B cell (primary cell): ENCODE data around the gene SRRM4. TPM values are rescaled to one million over a fixed set of nuclear protein-coding genes. Genes with fewer than 3 reads are reported as not detected.

ENCODE experiments used
- ATAC-seq: fragments of 200-7000 bp; cut with Tn5 transposase; one replicate; pipeline ENCODE4 v1.10.0; 2021; ENCODE audit warnings: low read depth, mild to moderate bottlenecking, moderate number of reproducible peaks, moderate library complexity
- CTCF ChIA-PET: fragments of 350-600 bp; sonication (Branson Sonifier 250); formaldehyde crosslinking; loops from one replicate; lab custom pipeline; 2021; ENCODE audit warnings: antibody characterized with exemption, inconsistent platforms; lab: Charles Lee
- POLR2A ChIA-PET: fragments of 350-600 bp; sonication (Branson Sonifier 250); formaldehyde crosslinking; loops from one replicate; lab custom pipeline; 2021; ENCODE audit warnings: antibody characterized with exemption; lab: Charles Lee
- DNase-seq: peaks from one replicate; pipeline ENCODE4 v3.0.0; 2013
- H2AFZ ChIP-seq: 2 replicates; pipeline ENCODE4 v1.6.1; 2012; ENCODE audit warnings: mild to moderate bottlenecking, low read depth, low read length; ENCODE audit not compliant: insufficient read depth, poor library complexity, severe bottlenecking
- H3K27ac ChIP-seq, 2 donors: 1 replicate in 1 of 2; 2 replicates in 1 of 2; pipeline ENCODE4 v1.5.1; 2012 to 2013; ENCODE audit warnings: low read length in 2 of 2, mild to moderate bottlenecking in 2 of 2, moderate library complexity in 1 of 2
- H3K27me3 ChIP-seq, 4 experiments: fragments of 200-600 bp in 1 of 4; sonication (generic) in 1 of 4; replicated peaks in 1 of 4; 1 replicate in 2 of 4; 2 replicates in 2 of 4; pipeline versions ENCODE4 v1.6.1 to v1.7.0; 2013 to 2016; ENCODE audit warnings: low read length in 3 of 4, mild to moderate bottlenecking in 2 of 4, mixed read lengths in 1 of 4, moderate library complexity in 1 of 4; ENCODE audit not compliant: insufficient read depth in 4 of 4, control insufficient read depth in 3 of 4; ENCODE audit errors: control extremely low read depth in 1 of 4
- H3K36me3 ChIP-seq, 2 experiments: replicated peaks in 1 of 2; 1 replicate in 1 of 2; 2 replicates in 1 of 2; pipeline versions ENCODE4 v1.6.1 to v1.7.1; 2013; ENCODE audit warnings: low read length in 1 of 2; ENCODE audit not compliant: insufficient read depth in 2 of 2, control insufficient read depth in 1 of 2; ENCODE audit errors: control extremely low read depth in 1 of 2, extremely low read depth in 1 of 2
- H3K4me1 ChIP-seq, 2 donors: fragments of 200-600 bp in 1 of 2; sonication (generic) in 1 of 2; 1 replicate in 1 of 2; 2 replicates in 1 of 2; pipeline versions ENCODE4 v1.5.1 to v1.6.1; 2013 to 2017; ENCODE audit warnings: low read length in 2 of 2; ENCODE audit not compliant: control insufficient read depth in 2 of 2, insufficient read depth in 2 of 2
- H3K4me2 ChIP-seq: replicated peaks from 2 replicates; pipeline ENCODE3; 2012; ENCODE audit warnings: mild to moderate bottlenecking, low read depth, low read length; ENCODE audit not compliant: poor library complexity, severe bottlenecking
- H3K4me3 ChIP-seq, 5 experiments: fragments of 200-600 bp in 1 of 5; sonication (generic) in 1 of 5; 1 replicate in 3 of 5; 2 replicates in 2 of 5; pipeline versions ENCODE4 v1.5.1 to v1.7.0; 2011 to 2016; ENCODE audit warnings: low read length in 4 of 5, mild to moderate bottlenecking in 4 of 5, low read depth in 2 of 5, control low read depth in 1 of 5, moderate library complexity in 1 of 5; ENCODE audit not compliant: insufficient read depth in 1 of 5; ENCODE audit errors: control extremely low read depth in 1 of 5, extremely low read depth in 1 of 5
- H3K79me2 ChIP-seq: fragments of 200-600 bp; sonication (generic); one replicate; pipeline ENCODE4 v1.6.0; 2016; ENCODE audit warnings: low read length; ENCODE audit not compliant: control insufficient read depth, insufficient read depth
- H3K9ac ChIP-seq: fragments of 200-600 bp; sonication (generic); 2 replicates; pipeline ENCODE4 v1.6.1; 2017; ENCODE audit warnings: mild to moderate bottlenecking, low read length, moderate library complexity
- H3K9me3 ChIP-seq, 3 donors: one replicate each; pipeline versions ENCODE4 v1.6.1 to v1.7.1; 2013; ENCODE audit warnings: low read length in 2 of 3; ENCODE audit not compliant: control insufficient read depth in 2 of 3, insufficient read depth in 1 of 3; ENCODE audit errors: control extremely low read depth in 1 of 3
- H4K20me1 ChIP-seq: 2 replicates; pipeline ENCODE4 v1.6.0; 2012; ENCODE audit warnings: mild to moderate bottlenecking, low read length; ENCODE audit not compliant: insufficient read depth, control insufficient read depth, poor library complexity, severe bottlenecking
- H3K27ac Mint-ChIP-seq: one replicate; pipeline ENCODE4 v1.8.0; 2021; ENCODE audit warnings: mixed read lengths
- H3K27me3 Mint-ChIP-seq: one replicate; pipeline ENCODE4 v1.8.0; 2021; ENCODE audit warnings: mixed read lengths
- H3K4me1 Mint-ChIP-seq: one replicate; pipeline ENCODE4 v1.8.0; 2021; ENCODE audit warnings: mixed read lengths
- H3K4me3 Mint-ChIP-seq: one replicate; pipeline ENCODE4 v1.8.0; 2021; ENCODE audit warnings: mixed read lengths
- H3K9me3 Mint-ChIP-seq: one replicate; pipeline ENCODE4 v1.8.0; 2022; ENCODE audit warnings: mixed read lengths; ENCODE audit not compliant: insufficient read depth
- CTCF ChIP-seq: fragments of 200-600 bp; IDR thresholded peaks from one replicate; pipeline ENCODE4 v1.8.0; 2022; ENCODE audit warnings: antibody characterized with exemption, mild to moderate bottlenecking
- EZH2 ChIP-seq: IDR thresholded peaks from 2 replicates; pipeline ENCODE4 v1.6.1; 2012; ENCODE audit warnings: borderline replicate concordance, low read depth, mild to moderate bottlenecking, moderate library complexity, low read length; ENCODE audit not compliant: insufficient read depth, poor library complexity, severe bottlenecking
- WGBS: methylation state at CpG from one replicate; pipeline ENCODE4 v1.1.5; 2013; ENCODE audit warnings: missing lambda C conversion rate; ENCODE audit not compliant: insufficient coverage; 5-methylcytosine and 5-hydroxymethylcytosine counted together
- intact Hi-C: fragments of 100-400 bp; cut with micrococcal nuclease; formaldehyde crosslinking; loops from one replicate; pipeline ENCODE4 v1.10.0; 2022
- polyA plus RNA-seq: library from polyadenylated mRNA; depleted of rRNA; stranded (reverse); fragments of >200 nt; gene quantifications from 2 replicates; pipeline ENCODE4 v1.2.3, GENCODE V29; 2012
- total RNA-seq, 2 donors: library from RNA; stranded (reverse); fragments of 120-200 nt in 1 of 2; gene quantifications; 1 replicate in 1 of 2; 2 replicates in 1 of 2; pipeline versions ENCODE4 v1.2.3 to v1.2.4, GENCODE V29; 2013 to 2022

SRRM4 gene
- total and polyA plus RNA-seq, 2 donors (not counting 1 experiment from before 2014, with no cell fraction given), result not detected

GRCh38 chr12:119019166-119019565 is 37.8 kb downstream of the SRRM4 start:
- no peak for TF ChIP-seq EZH2
- no peak for TF ChIP-seq CTCF
- Mint-ChIP-seq H3K4me3 (no peak overlapping the region), H3K27me3 (peaks cover 29% of the 10 kb centered on the region), H3K9me3 (no peaks in the 10 kb centered on the region), H3K4me1 (no peaks in the 10 kb centered on the region), H3K27ac (no peak overlapping the region)
- Histone ChIP-seq H3K27me3 (peaks cover 0 to 6% (median 0%) of the 10 kb centered on the region in 4 experiments), H4K20me1 (no peaks in the 10 kb centered on the region), H3K36me3 (no peaks in the 10 kb centered on the region), H3K9ac (no peak overlapping the region), H3K4me1 (no peaks in the 10 kb centered on the region), H3K9me3 (peaks cover 2 to 4% (median 4%) of the 10 kb centered on the region in 3 donors), H3K79me2 (no peaks in the 10 kb centered on the region), H3K4me3 (no peak overlapping the region), H3K27ac (no peak overlapping the region), H3K4me2 (no peak overlapping the region), H2AFZ (no peak overlapping the region)
- no CpG with 5 or more reads among the region's 3 CpGs for WGBS
- intact Hi-C loops, result no loop called here
- DNase-seq, result no peak
- ATAC-seq, result no peak
- ChIA-PET CTCF (no interaction called here), POLR2A (no interaction called here)

GRCh38 chr12:119020406-119021360 is 39.3 kb downstream of the SRRM4 start:
- H3K4me1 ChIP-seq, result no peaks in the 10 kb centered on the region
- H4K20me1 ChIP-seq, result no peaks in the 10 kb centered on the region
- peaks cover 0 to 6% (median 0%) of the 10 kb centered on the region in 4 experiments for H3K27me3 ChIP-seq
- CTCF ChIA-PET, result no interaction called here
- H3K27me3 Mint-ChIP-seq, result peaks cover 24% of the 10 kb centered on the region
- no peak for TF ChIP-seq CTCF
- H3K79me2 ChIP-seq, result no peaks in the 10 kb centered on the region
- POLR2A ChIA-PET, result no interaction called here
- H2AFZ ChIP-seq, result no peak overlapping the region
- intact Hi-C loops, result no loop called here
- H3K4me3 Mint-ChIP-seq, result no peak overlapping the region
- no peaks in the 10 kb centered on the region for H3K9me3 Mint-ChIP-seq
- no peak overlapping the region for H3K27ac Mint-ChIP-seq
- no peak overlapping the region for H3K27ac ChIP-seq
- ATAC-seq, result no peak
- WGBS, result 38% methylated on average over 16 of the region's 21 CpGs
- no peak overlapping the region for H3K4me2 ChIP-seq
- H3K36me3 ChIP-seq, result no peaks in the 10 kb centered on the region
- H3K4me1 Mint-ChIP-seq, result no peaks in the 10 kb centered on the region
- no peak overlapping the region for H3K9ac ChIP-seq
- H3K4me3 ChIP-seq, result no peak overlapping the region
- H3K9me3 ChIP-seq, result peaks cover 2 to 7% (median 4%) of the 10 kb centered on the region in 3 donors
- no peak for DNase-seq
